GM21529 (cell line): Measurements from ENCODE around the gene PA2G4.
"Not testable (repeated sequence)": the region's sequence is repeated elsewhere in the genome, so short reads cannot be mapped to it uniquely, and the experiment has no call there.

Experiments used
- ATAC-seq: cut with Tn5 transposase; IDR thresholded peaks from one replicate; pipeline ENCODE4 v1.9.1; 2021; ENCODE audit not compliant: unreplicated experiment

The PA2G4 gene

DNA sequence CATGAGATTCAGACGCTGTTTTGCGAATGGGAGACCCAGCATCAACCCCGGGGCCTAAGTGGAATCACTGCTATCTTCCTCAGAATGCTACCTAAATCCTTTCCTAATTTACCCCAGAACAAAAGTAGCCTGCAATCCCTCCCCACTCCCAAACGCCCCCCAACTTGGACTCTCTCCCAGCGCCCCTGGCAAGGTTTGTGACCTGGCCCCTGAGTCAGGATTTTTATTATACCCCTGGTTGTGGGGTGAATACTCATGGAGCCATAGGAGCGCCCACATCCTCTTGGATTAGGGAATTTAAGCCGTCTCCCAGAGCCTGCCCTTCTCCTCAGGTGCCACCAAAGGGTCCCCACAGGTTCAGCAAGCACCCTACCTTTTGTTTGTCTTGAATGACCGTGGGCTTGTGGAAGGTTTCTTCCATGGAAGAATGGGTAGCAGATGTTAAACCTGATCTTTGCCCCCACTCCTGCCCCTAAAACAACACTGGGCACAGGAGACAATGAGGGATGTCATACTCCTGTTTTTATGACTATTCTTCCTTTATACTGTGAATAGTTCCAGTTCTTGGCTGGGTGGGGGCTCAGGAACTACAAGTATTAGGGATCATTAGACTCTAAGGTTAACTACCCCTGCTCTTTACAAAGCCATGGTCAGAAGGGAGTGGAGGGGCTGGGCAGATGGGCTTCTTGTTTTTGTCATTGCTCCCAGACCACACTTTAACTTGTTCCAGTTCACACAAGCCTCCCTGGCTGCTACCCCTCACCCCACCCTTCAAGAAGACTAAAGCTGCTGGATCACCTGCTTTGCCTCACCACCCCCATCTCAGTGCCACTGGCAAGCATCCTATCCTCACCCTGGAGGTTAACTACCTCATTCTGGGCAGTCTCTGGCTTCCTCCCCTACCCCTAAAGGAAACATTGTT, 48.7 kb downstream of the PA2G4 start:
- no peak for ATAC-seq

DNA sequence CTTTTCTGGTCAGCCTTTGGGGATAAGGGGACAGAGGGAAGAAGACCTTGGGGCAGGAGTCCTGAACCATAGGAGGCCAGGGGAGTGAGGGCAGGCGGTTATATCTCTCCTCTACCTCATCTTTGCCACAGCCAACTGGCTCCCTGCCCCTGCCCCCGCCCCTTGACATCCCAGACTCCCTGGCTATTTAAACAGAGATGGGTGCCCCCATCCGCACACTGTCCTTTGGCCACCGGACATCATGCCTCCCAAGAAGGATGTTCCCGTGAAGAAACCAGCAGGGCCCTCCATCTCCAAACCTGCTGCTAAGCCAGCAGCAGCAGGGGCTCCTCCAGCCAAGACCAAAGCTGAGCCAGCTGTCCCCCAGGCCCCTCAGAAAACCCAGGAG, 49.3 kb downstream of the PA2G4 start:
- no peak for ATAC-seq

DNA sequence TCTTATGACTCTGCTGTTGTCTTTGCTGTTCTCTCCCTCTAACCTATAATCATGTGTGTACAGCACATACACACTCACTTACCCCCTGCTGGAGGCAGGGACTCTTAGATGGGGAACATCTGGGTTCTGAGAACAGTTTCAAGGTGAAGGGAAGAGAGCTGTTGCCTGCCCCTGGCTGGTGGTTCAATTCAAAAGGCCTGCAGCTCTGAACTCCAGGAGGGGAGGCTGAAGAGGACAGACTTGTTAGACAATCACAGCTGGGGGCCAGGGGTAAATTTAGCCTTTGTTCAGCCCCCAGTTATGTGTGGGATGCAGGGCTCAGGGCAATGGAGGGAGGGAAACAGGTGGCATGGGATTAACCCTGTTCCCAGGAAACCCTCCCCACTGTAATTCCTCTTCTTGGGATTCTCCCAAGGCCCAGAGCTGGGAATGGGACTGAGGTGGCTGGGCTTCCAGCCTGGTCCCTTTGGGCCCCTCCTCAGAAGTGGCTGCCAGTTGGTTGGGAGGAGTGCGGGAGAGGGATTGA, 50.0 kb downstream of the PA2G4 start:
- no peak for ATAC-seq

DNA sequence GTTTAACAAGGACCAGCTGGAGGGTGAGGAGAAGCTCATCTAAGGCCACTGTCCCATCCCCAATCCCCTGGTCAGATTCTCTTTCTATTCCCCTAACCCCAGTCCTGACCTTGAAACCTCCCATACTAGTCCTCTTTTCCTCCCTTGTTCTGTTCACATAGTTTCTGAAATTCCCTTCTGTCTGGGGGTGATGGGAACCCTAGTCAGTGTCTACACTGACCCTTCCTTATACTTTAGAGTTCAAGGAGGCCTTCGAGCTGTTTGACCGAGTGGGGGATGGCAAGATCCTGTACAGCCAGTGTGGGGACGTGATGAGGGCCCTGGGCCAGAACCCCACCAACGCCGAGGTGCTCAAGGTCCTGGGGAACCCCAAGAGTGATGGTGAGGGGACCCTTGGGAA, 50.5 kb downstream of the PA2G4 start:
- no peak for ATAC-seq

DNA sequence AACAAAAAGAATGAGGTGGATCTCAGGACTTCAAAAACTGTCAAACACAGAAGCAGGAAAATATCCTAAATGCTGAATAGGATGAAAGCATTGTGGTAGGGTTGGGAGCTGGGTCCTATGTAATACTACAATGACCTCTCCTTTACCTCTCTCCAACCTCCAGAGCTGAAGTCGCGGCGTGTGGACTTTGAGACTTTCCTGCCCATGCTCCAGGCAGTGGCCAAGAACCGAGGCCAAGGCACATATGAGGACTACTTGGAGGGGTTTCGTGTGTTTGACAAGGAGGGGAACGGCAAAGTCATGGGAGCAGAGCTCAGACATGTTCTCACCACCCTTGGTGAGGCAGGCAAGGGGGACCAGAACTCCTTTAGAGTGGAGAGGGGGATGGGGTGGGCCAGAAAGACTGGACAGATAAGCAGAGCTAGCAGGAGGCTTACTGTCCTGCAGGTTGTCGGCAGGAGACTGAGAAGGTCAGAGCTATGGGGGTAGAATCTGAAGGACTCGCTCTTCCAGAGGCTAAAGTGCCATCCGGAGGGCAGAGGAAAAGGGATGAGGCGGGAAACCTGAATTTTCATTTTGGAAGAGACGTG, 51.0 kb downstream of the PA2G4 start:
- no peak for ATAC-seq

DNA sequence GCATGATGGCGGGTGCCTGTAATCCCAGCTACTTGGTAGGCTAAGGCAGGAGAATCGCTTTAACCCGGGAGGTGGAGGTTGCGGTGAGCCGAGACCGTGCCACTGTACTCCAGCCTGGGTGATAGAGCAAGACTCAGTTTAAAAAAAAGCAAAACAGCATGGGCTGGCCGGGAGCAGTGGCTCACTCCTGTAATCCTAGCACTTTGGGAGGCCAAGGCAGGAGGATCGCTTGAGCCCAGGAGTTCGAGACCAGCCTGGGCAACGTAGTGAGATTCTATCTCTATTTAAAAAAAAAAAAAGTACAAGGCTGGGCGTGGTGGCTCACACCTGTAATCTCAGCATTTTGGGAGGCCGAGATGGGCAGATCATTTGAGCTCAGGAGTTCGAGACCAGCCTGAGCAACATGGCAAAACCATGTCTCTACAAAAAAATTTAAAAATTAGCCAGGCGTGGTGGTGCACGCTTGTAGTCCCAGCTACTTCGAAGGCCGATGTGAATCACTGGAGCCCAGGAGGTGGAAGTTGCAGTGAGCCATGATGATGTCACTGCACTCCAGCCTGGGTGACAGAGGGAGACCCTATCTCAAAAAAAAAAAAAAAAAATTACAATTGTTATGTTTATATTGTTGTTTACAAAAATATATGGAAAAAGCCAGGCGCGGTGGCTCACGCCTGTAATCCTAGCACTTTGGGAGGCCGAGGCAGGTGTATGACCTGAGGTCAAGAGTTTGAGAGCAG, 52.3 kb downstream of the PA2G4 start:
- not testable (repeated sequence) for ATAC-seq

DNA sequence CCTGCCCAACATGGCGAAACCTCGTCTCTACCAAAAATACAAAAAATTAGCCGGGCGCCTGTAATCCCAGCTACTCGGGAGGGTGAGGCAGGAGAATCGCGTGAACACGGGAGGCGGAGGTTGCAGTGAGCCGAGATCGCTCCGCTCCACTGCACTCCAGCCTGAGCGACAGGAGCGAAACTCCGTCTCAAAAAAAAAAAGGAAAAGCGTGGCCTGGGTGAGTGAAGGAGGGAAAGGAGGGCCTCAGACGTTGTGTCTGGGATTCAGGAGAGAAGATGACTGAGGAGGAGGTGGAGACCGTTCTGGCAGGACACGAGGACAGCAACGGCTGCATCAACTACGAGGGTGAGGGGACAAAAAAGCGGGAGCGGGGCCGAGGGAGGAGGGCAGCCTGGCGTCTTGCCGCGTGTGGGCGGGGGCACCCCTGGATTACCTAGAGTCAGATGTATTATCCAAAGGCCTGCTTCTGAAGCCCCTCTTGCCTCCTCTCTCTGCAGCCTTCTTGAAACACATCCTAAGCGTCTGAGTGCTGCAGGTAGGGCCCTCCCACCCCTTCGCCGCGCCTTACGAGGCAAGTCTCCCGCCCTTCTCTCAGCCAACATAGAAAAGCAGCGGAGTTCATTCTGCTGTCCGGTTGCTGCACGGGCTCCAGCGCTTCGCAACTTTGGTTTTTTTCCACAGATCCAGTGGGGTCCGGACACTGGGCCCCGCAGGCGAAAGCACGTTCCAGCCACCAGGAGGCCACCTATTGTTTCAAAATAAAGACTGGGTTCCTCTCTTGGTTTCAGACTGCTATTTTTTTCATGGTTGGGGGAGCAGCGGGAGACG, 53.1 kb downstream of the PA2G4 start:
- peak; percentile 33 for ATAC-seq

DNA sequence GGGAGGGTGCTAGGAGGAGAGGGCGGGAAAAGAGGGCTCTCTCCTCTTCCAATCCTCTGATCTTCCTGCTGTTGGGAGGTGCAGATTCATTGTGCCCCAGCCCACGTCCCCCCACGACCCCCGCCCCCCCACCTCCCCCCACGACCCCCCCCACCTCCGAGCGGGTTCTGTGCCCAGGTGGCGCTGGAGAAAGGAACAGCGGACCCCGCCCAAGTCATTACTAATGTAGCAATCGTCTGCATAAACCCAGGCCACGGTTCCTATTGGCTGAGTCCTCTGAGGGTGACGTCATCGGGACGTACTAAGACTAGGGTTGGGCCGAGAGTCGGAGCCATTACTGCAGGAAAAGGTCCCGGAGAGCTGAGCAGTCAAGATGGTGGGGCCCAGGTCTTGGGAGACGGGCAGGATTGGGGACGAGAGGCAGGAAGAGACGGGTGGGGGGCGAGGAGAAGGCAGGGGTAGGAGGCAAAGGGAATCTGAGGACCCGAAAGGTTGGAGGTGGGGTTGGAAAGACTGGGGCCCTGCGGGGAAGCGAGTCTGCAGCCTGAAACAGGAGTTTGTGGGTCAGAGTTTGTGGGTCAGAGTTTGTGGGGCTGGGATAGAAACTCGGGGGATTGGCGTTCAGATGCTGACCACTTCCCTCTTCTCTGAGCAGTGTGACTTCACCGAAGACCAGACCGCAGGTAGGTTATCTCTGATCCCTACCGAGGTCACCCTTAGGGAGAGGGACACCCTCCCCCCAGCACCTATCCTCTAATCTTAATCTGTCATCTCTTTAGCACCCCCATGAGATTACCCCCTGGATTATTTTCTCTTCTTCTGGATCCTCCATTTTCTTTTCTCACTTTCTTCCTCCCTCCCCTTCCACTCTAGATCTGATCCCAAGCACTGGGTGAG, 53.9 kb downstream of the PA2G4 start, which contains the start of gene MYL6:
MYL6 (plus strand) TSS at position 331 of the 897 bp plus-strand sequence; CDS start at position 374, 43 bp downstream.
- peak; percentile 73 for ATAC-seq

DNA sequence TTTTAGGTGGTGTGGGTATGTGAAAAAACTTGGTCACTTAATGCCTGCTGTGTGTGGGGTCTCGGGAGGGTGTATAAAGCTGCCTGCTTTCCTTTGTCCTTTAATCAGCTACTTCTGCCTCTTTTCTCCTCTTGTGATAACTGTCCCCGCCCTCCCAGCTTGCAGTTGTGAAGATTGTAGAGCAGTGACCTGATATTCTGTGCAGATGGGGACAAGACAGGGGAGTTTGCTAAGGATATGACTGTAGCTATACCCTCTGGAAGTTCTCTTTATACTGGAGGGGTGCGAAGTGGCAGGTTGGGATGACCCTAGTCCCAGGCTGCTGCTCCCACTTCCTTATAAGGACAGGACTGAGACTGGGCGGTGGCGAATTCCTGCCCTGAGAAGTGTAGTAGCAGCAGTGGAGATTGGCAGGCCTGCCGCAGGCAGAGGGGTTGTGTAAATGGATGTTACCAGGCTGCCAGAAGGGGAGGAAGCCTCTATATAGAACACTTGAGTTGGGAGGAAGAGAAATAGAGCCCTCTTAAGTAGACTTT, 54.6 kb downstream of the PA2G4 start:
- ATAC-seq, result no peak

DNA sequence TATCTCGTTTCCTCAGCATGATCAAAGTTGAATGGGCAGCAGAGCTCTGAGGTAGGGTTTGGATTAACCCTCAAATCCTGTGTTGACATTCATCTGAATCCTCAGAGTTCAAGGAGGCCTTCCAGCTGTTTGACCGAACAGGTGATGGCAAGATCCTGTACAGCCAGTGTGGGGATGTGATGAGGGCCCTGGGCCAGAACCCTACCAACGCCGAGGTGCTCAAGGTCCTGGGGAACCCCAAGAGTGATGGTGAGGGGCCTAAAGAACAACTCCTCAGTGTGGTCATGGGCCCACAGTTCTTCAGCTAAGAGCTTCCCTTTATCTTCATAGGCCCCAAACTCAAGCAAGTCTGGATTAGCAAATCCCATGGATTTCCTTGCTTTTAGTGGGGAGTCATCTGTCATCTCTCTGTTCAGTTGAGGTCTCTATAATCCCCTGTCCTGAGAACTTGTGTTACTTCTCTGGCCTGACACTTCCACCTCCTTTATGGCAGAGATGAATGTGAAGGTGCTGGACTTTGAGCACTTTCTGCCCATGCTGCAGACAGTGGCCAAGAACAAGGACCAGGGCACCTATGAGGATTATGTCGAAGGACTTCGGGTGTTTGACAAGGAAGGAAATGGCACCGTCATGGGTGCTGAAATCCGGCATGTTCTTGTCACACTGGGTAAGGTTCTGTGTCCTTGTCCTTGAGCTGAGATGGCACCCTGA, 55.3 kb downstream of the PA2G4 start:
- no peak for ATAC-seq

DNA sequence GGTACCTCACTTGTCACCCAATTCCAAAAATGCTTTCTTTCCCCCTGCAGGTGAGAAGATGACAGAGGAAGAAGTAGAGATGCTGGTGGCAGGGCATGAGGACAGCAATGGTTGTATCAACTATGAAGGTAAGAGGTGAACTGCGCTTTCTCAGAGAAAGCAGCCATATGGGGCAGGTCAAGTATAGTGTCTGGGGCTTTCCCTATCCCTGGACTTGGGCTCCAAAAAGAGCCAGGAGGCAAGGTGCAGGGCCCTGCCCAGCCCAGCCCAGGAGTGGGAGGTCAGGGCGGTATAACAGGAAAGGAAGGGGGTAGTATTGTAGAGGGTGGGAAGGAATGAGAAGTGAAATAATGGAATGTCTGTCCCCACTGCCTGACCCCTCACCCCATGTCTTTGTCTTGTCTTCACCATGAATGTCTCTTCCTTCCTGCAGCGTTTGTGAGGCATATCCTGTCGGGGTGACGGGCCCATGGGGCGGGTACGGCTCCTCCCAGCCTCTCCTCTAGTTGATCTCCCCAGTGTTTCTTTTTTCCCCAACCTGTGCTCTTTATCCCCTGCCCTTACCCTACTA, 55.9 kb downstream of the PA2G4 start:
- ATAC-seq, result no peak

DNA sequence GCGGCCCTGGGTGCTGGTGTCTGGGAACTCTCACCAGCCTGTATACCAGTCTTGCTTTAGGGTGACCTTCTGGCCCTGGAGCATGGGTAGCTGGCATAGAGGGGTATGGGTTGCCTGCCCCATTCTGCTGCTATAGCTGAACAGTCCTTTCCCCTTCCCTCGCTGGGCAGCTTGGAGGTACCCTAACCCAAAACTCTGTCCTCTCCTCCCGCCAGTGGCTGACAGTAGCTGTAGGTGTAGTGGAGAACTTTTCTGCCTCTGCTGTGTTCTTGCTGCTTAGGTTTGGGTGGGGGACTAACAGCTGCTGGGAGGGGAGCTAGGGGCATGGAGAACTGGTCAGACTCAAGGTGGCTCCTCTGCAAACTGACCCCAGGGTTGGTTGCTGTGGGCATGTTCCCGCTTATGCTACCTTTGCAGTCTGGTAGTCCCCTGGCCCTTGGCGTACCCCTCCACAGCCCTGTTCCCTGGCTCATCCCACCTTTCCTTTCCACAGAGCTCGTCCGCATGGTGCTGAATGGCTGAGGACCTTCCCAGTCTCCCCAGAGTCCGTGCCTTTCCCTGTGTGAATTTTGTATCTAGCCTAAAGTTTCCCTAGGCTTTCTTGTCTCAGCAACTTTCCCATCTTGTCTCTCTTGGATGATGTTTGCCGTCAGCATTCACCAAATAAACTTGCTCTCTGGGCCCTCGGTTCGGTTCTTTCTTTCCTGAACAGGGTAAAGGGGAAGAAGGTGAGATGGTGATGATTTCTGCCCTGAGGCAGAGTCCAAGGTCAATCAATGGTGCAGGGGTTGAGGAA, 56.7 kb downstream of the PA2G4 start:
- no peak for ATAC-seq

DNA sequence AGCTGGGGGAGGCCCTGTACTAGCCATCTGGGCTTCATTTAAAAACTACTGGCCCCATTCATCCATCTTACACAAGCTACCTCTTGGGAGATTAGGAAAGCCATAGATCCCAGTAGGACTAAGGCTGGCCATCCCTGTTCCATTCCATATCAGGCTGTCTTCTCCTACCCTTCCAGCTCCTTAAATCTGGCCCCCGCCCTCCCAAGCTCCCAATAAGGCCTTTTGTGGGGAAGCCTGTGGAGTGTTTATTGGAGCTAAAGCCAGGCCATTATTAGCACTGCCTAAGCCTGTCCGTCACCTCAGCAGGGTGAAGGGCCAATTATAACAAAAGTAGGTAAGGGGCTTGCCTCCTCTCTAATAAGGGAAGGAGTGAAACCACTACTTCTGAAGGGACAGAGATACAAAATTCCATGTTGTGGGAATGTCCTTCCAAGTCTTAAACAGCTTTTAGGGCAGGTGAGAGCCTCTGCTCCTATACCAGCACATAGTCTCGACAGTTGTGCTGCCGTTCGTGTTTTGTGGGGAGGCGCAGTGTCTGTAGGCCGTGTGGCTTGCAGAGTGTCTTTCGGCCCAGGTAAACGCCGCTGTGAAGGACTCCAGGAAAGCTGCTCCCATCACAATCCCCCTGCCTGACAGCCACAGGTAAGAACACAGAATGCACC, 57.5 kb downstream of the PA2G4 start:
- no peak for ATAC-seq

DNA sequence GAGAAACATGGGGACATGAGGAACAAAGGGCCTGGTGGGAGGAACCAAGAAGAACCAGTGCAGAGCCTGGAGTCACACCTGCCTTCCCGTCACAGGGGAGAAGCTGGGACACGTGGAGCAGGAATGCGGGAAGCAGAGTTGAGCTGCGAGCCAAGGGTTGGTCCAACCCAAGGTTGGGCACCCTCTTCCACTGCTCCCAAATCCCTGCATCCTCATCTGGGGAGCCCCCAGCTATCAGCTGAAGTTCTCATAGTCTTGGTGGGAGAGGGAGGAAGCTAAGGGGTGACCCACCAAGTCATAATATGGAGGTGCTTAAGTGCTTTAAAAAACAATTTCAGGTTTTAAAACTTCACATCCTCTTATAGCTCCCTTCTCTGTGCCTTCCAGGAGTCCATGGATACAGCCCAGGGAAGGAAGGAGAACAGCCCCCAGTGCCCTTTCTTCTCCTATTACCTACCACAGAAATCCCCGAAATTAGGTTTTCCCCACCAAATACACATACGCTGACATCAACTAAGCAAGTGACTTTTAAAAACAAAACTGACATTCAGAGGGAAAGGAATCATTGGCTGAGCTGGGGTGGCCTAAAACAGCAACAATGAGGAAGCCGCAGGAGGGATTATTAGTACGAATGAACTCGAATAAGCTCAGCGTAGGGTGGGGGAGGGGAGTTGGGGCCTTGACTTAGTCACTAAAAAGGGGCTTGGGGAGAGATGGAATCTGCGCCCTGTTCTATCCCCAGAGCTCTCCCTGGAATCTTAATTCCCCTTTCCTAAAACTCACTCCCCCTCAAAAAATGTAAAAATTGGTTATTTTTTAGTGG, 58.3 kb downstream of the PA2G4 start:
- ATAC-seq, result no peak
